DMS 273 treated with DMSO at 0.1 percent for 48 hours (cell line): ENCODE results near the gene SDSL.

Experiments used
- DNase-seq: peaks from one replicate; lab custom pipeline; 2025; lab: John Stamatoyannopoulos, UW

SDSL gene

GRCh38 chr12:113468365-113469223, 46.4 kb downstream of the SDSL start:
- DNase-seq = no peak

GRCh38 chr12:113469224-113469948, 47.2 kb downstream of the SDSL start:
- no peak for DNase-seq

- no peak for DNase-seq
Measured at GRCh38 chr12:113469949-113470743, 48.0 kb downstream of the SDSL start.

- no peak for DNase-seq
Measured at GRCh38 chr12:113470871-113471618, 48.9 kb downstream of the SDSL start.

- no peak for DNase-seq
Measured at GRCh38 chr12:113471619-113472171, 49.5 kb downstream of the SDSL start, which contains the start of gene LHX5. LHX5 (minus strand) TSS chr12:113471871; CDS start chr12:113471498, 373 bp downstream.

- no peak for DNase-seq
Measured at GRCh38 chr12:113472191-113473121, 50.3 kb downstream of the SDSL start.

- no peak for DNase-seq
Measured at GRCh38 chr12:113473400-113473799, 51.2 kb downstream of the SDSL start.

GRCh38 chr12:113473942-113474341, 51.8 kb downstream of the SDSL start:
- DNase-seq = no peak

GRCh38 chr12:113474635-113475436, 52.7 kb downstream of the SDSL start:
- no peak for DNase-seq

- DNase-seq = no peak
Measured at GRCh38 chr12:113475451-113476175, 53.4 kb downstream of the SDSL start.

GRCh38 chr12:113476176-113476986, 54.2 kb downstream of the SDSL start:
- DNase-seq = no peak

GRCh38 chr12:113477171-113477841, 55.1 kb downstream of the SDSL start:
- no peak for DNase-seq

GRCh38 chr12:113477842-113478215, 55.6 kb downstream of the SDSL start:
- DNase-seq = no peak

GRCh38 chr12:113478351-113479011, 56.3 kb downstream of the SDSL start:
- DNase-seq = no peak

GRCh38 chr12:113479216-113479589, 57.0 kb downstream of the SDSL start:
- no peak for DNase-seq

- no peak for DNase-seq
Measured at GRCh38 chr12:113479590-113480335, 57.6 kb downstream of the SDSL start.
